SW480 (cell line): ENCODE measurements around the gene CDC45.
A peak's percentile ranks its signal among the peaks of the same experiment; 100 is the strongest.

Source experiments
- DNase-seq: peaks from one replicate; pipeline ENCODE4 v3.0.0-alpha.2; 2016; ENCODE audit warnings: low spot score

The CDC45 gene

DNA sequence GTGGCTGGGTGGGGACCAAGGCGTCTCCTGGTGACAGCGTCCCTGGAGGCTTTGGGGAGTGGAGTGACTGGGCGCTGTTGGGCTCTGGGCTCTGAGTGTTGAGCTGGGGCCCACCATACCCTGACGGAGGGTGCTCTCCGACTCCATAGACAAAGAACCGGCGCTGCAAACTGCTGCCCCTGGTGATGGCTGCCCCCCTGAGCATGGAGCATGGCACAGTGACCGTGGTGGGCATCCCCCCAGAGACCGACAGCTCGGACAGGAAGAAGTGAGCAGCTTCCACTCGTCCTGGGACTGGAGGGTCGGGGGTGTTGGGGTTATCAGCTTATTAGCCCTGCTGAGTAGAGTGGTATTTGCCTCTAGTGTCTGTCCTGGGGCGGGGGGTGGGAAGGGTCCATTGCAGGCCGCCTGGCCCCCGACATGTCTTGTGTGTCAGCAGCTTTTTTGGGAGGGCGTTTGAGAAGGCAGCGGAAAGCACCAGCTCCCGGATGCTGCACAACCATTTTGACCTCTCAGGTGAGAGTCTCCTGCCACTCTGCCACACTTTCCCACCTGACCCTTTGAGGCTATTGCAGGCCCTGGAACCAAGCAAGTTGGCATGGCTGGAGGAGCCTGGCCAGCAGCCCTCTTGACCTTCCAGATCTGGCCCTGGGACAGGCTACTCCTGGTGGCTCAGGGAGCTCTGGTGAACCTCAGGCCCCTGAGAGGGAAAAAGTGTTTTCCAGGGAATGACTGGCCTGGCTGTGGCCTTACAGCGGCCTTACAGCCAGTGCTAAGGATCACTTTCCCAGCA, 36.9 kb downstream of the CDC45 start:
- DNase-seq, result no peak

DNA sequence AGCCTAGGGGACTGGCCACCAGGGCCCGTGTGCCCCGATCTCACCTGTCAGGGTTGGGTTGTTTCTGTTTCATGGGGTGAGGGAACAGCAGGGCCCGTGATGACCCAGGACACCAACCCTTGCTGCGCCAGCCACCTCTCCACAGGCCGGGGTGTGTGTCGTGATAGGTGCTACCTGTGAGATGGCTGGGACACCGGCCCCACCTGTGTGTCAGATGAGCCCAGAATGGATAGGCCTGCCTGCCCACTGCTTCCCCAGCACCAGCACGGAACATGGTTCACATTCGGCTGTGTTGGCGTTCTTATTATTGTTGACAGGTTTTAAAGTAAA, 37.4 kb downstream of the CDC45 start:
- no peak for DNase-seq

DNA sequence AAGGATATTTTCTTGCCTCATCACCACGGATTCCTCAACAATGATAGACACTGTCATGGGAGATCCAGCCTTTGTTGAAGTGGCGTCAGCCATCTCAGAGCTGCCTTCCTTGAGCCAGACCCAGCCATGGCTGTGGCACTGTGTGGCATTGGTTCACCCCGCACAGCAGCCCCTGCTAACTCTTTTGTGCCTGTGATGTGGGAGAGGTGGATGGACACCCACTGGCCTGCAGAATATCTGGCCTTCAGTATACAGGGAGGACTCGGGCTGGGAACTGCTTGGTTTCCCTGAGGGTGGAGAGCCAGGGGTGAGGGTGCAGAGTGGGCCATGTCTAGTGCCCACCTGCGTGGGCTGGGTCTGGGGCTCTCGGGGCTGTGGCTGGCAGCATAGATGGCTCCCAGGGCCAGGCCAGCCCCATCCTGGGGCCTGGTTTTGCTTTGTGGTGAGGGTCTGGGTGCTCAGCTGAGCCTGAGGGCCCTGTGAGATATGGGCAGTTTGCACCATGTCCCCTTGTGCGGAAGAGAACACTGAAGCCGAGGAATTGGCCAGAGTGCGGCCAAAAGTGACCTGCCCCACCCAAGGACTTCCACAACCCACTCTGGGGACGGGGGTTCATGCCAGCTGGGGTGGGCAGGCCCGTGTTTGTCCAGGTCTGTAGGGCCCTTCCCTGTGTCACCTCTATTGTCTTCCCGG, 38.3 kb downstream of the CDC45 start:
- no peak for DNase-seq

DNA sequence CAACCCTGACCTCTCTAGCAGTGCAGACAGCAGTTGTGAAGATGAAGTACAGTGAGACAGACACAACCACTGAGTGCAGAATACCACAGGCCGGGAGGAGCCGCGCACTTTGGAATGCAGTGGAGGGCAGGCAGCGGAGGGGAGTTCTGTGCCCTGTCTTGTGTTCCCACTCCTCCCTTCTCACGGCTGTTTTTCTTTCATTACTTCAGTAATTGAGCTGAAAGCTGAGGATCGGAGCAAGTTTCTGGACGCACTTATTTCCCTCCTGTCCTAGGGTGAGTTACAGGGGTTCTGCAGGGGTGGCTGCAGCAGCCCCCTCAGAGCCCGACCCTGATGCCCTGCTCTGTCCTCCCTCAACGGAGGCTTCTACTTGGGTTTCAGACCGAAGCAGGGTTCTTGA, 38.9 kb downstream of the CDC45 start:
- DNase-seq, result no peak

DNA sequence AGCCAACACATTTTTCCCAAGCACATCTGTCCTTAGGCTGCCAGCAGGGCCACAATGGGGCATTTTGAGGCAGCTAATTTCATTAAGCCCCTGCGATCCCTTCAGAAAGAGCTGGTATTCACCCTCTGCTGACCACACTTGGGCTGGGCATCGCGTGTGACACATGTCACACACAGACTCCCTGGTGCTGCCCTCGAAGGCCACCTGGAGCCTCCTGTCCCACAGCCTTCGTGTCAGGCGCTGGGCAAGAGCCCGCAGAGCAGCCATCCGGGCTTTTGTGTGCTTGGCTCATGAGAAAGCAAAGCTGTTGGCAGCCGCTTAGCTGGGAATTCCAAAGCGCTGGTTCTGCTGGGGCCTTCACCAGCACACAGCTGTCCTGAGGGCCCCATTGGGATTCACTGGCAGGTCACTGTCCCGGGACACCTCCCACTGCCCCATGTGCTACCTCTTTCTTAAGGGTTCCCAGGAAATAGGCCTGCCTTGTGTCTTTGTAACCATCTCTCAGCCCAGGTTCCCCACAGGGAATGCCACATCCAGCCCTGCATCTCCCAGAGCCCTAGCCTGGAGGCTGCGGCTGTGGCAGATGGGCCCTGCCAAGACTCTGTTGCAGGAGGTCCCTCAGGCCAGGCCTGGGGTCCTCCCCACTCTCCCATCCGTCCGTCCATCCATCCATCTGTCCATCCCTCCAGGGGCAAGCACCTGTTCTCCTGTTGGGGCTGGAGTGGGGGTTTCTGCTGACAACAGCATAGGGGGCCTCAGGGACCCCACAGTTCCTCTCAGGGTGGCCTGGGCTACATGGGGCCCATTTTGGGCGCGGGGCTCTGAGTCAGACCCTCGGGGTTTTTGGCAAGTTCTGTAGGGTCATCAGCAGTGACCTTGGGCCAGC, 39.6 kb downstream of the CDC45 start:
- DNase-seq, result no peak

GRCh38 chr22:19520007-19520406, 40.3 kb downstream of the CDC45 start:
- DNase-seq, result no peak

GRCh38 chr22:19520566-19521305, 41.0 kb downstream of the CDC45 start:
- DNase-seq, result no peak

- no peak for DNase-seq
Measured at GRCh38 chr22:19522190-19522880, 42.6 kb downstream of the CDC45 start.

- no peak for DNase-seq
Measured at GRCh38 chr22:19522881-19523239, 43.1 kb downstream of the CDC45 start.

DNA sequence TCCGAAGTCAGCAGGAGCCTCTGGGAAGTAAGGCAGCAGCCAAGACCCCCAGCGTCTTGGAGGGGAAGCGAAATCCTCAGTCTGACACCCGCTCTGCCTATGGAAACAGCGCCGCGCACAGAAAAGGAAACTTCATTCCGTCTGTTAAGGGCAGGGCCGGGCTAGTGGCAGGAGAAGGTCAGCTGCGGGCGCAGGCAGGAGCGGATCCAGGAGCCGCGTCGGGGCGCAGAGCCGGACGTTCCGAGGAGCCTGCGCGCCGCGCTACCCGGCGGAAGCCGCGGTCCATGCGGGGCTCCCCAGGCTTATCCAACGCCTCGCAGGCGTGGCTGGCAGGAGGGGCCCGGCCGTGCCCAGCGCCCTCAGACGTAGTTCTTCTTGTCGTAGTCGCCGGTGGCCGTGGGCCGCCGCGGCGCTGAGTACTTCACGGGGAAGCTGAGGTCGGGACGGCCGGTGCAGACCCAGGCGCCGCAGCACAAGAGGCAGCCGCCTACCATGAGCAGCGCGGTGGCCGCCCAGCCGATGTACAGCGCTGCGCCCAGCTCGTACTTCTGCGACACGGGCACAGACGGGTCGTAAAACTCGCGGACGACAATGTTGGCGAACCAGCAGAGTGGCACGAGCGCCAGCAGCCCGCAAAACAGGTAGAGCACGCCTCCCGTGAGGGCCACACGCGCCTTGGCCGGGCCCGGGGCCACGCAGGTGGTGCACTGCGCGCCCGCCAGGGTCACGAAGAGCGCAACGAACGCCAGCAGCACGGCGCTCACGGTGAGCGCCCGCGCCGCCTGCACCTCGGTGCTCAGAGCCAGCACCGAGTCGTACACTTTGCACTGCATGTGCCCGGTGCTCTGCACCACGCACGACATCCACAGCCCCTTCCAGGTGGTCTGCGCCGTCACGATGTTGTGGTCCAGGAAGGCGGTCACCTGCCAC, 43.8 kb downstream of the CDC45 start:
- DNase-seq, result peak; percentile 22

DNA sequence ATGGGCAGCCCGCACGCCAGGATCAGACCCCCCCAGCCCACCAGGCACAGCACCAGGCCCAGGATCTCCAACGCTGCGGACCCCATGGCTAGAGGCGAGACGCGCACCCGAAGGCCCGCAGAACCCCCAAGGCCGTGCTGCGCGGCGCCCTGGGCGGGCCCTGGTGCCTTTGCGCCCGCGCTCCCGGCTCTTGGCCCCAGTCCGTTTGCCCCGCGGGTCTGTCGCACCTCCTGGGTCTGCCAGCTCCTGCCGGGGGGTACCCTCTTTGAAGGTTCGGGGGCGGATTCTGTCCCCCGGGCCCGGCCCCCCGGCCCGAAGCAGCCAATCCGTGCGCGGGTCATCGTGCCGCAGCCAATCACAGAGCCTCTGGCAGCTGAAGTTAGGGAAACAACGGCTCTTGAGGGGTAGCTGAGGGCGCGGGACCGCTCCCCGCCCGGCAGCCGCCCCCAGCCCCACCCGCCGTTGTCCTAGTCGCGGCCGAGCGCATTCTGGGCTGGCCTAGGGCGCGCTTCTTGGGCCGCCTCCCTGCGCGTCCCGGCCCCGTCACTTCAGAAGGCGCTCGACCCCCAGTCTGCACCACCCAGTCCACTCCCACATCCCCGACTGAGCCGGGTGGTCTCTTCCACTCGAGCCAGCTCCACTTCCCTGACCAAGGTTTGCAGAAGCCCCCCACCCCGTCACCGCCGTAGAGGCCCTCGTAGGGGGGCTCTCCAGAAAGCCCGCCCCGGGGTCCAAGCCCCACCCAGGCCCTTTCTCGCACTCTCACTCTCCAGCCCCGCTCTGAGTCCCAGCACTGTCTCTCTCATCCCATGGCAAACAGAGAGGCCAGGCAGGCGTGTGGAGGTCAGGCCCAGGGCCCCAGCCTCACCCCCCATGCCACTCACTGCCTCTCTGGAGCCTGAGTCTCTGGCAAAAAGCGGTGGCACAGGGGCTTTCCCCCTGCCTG, 44.7 kb downstream of the CDC45 start, which contains the start of gene CLDN5:
Gene CLDN5, minus strand, starts transcription at position 241 of the 946 bp plus-strand sequence. Its CDS starts 155 bp downstream, at position 86.
- DNase-seq, result no peak

DNA sequence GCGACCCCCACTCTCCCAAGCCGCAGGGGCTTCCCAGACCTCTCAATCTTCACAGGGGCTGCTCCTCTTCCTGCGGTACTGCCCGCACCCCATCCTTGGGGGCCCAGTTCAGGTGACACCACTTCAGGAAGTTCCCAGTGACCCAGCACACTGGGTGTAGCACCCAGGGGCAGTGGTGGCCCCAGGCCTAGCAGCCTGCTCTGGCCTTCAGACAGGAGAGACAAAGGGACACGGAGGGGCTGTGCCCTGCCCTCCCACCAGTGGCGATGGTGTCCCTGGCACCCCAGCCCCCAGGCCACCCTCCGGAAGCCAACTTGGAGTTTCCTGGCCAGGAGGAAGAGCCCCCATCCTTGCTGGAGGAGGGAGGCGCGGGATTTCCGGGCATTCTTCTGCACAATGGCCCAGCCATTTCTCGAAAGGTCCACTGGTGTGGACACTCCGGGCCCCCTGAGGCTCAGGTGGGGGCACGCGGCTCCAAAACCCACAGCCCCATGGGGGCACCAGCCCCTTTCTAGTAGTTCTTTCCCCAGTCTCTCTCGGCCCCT, 45.5 kb downstream of the CDC45 start:
- no peak for DNase-seq

- no peak for DNase-seq
Measured at GRCh38 chr22:19525666-19526065, 45.9 kb downstream of the CDC45 start.

DNA sequence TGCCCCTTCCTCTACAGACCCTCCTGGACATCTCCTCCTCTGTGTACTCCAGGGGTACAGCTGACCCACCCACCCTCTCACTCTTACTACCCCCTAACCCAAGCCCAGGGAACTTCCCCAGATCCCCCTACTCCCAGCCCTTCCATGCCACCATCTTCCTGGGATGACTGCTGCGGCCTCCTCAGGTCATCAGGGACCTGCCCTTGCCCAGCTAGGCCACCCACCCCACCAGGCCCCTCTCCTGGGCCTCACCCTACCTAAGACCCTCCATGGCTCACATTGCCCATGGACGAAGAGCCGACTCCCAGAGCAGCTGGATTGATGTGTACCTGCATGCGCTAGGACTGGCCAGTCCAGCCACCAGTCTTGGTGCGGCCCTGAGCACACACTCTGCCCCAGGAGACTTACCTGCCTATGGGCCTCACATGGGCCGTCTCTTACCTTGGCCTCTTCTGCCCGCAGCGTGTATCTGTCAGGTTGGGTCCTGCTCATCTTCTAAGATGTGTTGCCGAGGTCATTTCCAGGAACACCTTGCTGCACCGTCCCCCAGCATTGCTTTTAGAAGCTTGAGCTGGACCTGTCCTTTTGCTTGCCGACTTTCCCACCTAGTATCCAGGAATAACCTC, 46.5 kb downstream of the CDC45 start:
- DNase-seq, result no peak

GRCh38 chr22:19526702-19527111, 47.0 kb downstream of the CDC45 start:
- no peak for DNase-seq

- no peak for DNase-seq
Measured at GRCh38 chr22:19527321-19527721, 47.6 kb downstream of the CDC45 start.

DNA sequence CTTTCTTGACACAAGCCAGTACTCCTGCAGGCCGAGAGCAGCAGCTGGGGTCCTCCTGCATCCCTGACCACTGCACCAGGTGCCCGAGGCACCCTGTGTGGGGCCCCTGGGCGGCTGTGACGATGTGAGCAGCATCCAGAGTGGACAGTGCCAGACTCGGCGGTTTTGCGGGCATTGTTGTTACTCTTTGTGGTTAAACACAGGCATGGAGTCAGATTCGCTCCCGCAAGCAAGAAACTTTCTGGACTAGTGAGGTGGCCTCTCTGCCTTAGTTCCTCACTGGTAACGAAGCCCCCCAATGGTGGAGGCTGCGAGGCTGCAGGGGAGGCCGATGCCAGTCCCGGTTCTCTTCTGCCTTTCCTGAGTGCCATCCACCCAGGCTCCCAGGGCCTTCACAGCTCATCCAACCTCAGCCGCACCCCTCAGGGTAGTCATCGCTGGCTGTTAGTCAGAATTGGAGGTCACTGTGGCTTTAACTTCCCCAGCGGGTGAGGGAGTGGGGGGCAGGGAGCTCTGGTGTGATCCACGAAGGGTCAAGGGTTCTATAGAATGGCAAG, 48.2 kb downstream of the CDC45 start:
- DNase-seq, result peak; percentile 43

- no peak for DNase-seq
Measured at GRCh38 chr22:19529811-19530210, 50.1 kb downstream of the CDC45 start.
